Endothelial cell of umbilical vein (primary cell): ENCODE results near the gene CCDC38. TPM values are rescaled to one million over a fixed set of nuclear protein-coding genes. Genes with fewer than 3 reads are reported as not detected.

ENCODE experiments used
- BruUV-seq: library from RNA; stranded (reverse); fragments of 400-500 nt; replicated peaks from 2 replicates; lab custom pipeline; 2021; lab: Mats Ljungman, UMichigan
- CTCF ChIA-PET: fragments of 300-600, 350-600 bp; sonication (Branson Sonifier 250); formaldehyde crosslinking; loops from one replicate; lab custom pipeline; 2021; ENCODE audit warnings: antibody characterized with exemption, inconsistent platforms; lab: Charles Lee
- POLR2A ChIA-PET: fragments of 300-600, 350-600 bp; sonication (Branson Sonifier 250); formaldehyde crosslinking; loops from one replicate; lab custom pipeline; 2021; ENCODE audit warnings: antibody characterized with exemption, inconsistent platforms; lab: Charles Lee
- DNase-seq: peaks from one replicate; pipeline ENCODE4 v3.0.0-alpha.2; 2011; ENCODE audit warnings: low read depth, low spot score
- FAIRE-seq: peaks from 2 replicates; lab custom pipeline; 2011; peaks lifted over from hg19 to GRCh38; lab: Jason Lieb, UNC
- H2AFZ ChIP-seq: 2 replicates; pipeline ENCODE4 v1.6.0; 2012; ENCODE audit warnings: low read depth, low read length, control low read depth, inconsistent platforms
- H3K27ac ChIP-seq: 2 replicates; pipeline ENCODE4 v1.5.1; 2011; ENCODE audit warnings: low read depth, mild to moderate bottlenecking, control low read depth, low read length, moderate library complexity; ENCODE audit not compliant: insufficient read depth
- H3K27me3 ChIP-seq, 2 experiments: 2 replicates each; pipeline versions ENCODE4 v1.6.0 to v1.6.1; 2011; ENCODE audit warnings: low read length in 2 of 2, mixed read lengths in 1 of 2; ENCODE audit not compliant: control insufficient read depth in 2 of 2, insufficient read depth in 2 of 2
- H3K36me3 ChIP-seq, 2 experiments: 2 replicates in 1 of 2; 3 replicates in 1 of 2; pipeline ENCODE4 v1.5.1; 2011; ENCODE audit warnings: low read length in 2 of 2, mild to moderate bottlenecking in 1 of 2, moderate library complexity in 1 of 2; ENCODE audit not compliant: control insufficient read depth in 2 of 2, insufficient read depth in 2 of 2; ENCODE audit errors: extremely low read depth in 1 of 2
- H3K4me1 ChIP-seq: 3 replicates; pipeline ENCODE4 v1.5.1; 2011; ENCODE audit warnings: mild to moderate bottlenecking, low read length; ENCODE audit not compliant: control insufficient read depth, insufficient read depth; ENCODE audit errors: extremely low read depth
- H3K4me2 ChIP-seq: 2 replicates; pipeline ENCODE4 v1.6.1; 2011; ENCODE audit warnings: low read length, control low read depth, mixed read lengths; ENCODE audit not compliant: insufficient read depth
- H3K4me3 ChIP-seq, 3 experiments: fragments of 200-600 bp in 1 of 3; sonication (generic), shearing (Covaris generic) in 1 of 3; replicated peaks in 1 of 3; 2 replicates each; pipeline ENCODE4 v1.5.1; 2011 to 2016; ENCODE audit warnings: control low read depth in 3 of 3, low read length in 3 of 3, mild to moderate bottlenecking in 2 of 3, inconsistent platforms in 1 of 3, low read depth in 1 of 3, moderate library complexity in 1 of 3; ENCODE audit not compliant: insufficient read depth in 1 of 3
- H3K79me2 ChIP-seq: 2 replicates; pipeline ENCODE4 v1.6.0; 2012; ENCODE audit warnings: low read length, inconsistent platforms; ENCODE audit not compliant: control insufficient read depth, insufficient read depth
- H3K9ac ChIP-seq: replicated peaks from 2 replicates; pipeline ENCODE3; 2011; ENCODE audit warnings: low read length, control low read depth; ENCODE audit not compliant: insufficient read depth; ENCODE audit errors: extremely low read depth
- H3K9me1 ChIP-seq: replicated peaks from 3 replicates; pipeline ENCODE4 v1.6.0; 2011; ENCODE audit warnings: mild to moderate bottlenecking, low read length; ENCODE audit not compliant: control insufficient read depth, insufficient read depth; ENCODE audit errors: extremely low read depth
- H3K9me3 ChIP-seq: replicated peaks from 2 replicates; pipeline ENCODE4 v1.5.1; 2012; ENCODE audit warnings: low read length, inconsistent platforms; ENCODE audit not compliant: control insufficient read depth, insufficient read depth
- H4K20me1 ChIP-seq: replicated peaks from 2 replicates; pipeline ENCODE3; 2011; ENCODE audit warnings: mild to moderate bottlenecking, low read length; ENCODE audit not compliant: control insufficient read depth, insufficient read depth; ENCODE audit errors: extremely low read depth
- EZH2 ChIP-seq: IDR thresholded peaks from 2 replicates; pipeline ENCODE4 v1.6.1; 2012; ENCODE audit warnings: borderline replicate concordance, low read depth, mild to moderate bottlenecking, moderate library complexity, low read length, inconsistent platforms; ENCODE audit not compliant: severe bottlenecking
- FOS ChIP-seq: IDR thresholded peaks from 2 replicates; pipeline ENCODE4 v1.6.1; 2011; ENCODE audit warnings: mild to moderate bottlenecking, low read length, moderate library complexity, borderline replicate concordance; ENCODE audit not compliant: insufficient read depth
- GATA2 ChIP-seq: IDR thresholded peaks from 2 replicates; pipeline ENCODE4 v1.7.0; 2011; ENCODE audit warnings: low read depth, mild to moderate bottlenecking, moderate library complexity, mixed read lengths, low read length; ENCODE audit not compliant: insufficient read length, insufficient read depth
- JUN ChIP-seq: IDR thresholded peaks from 2 replicates; pipeline ENCODE4 v1.6.1; 2011; ENCODE audit warnings: borderline replicate concordance, low read depth; ENCODE audit not compliant: insufficient read length, insufficient read depth
- MYC ChIP-seq: IDR thresholded peaks from one replicate; pipeline ENCODE4 v1.6.1; 2011; ENCODE audit warnings: mild to moderate bottlenecking, low read depth, low read length
- POLR2A ChIP-seq: IDR thresholded peaks from 2 replicates; pipeline ENCODE4 v1.6.1; 2012; ENCODE audit warnings: low read depth, mild to moderate bottlenecking, control low read depth, low read length
- POLR2AphosphoS5 ChIP-seq: IDR thresholded peaks from 2 replicates; pipeline ENCODE4 v1.6.1; 2012; ENCODE audit warnings: low read depth, mild to moderate bottlenecking, control low read depth, low read length, moderate library complexity; ENCODE audit not compliant: insufficient read depth
- dilution Hi-C: fragments of 300-500 bp; cut with MboI; formaldehyde crosslinking; loops from one replicate; pipeline ENCODE4 v1.15.0; 2019; ENCODE audit warnings: low sequenced_read_pairs; ENCODE audit not compliant: extremely low pct_ligation_motif_present
- intact Hi-C: fragments of 100-400 bp; cut with micrococcal nuclease; formaldehyde crosslinking; loops from one replicate; pipeline ENCODE4 v1.10.0; 2022
- polyA plus RNA-seq, 4 experiments: library from polyadenylated mRNA; depleted of rRNA in 3 of 4; stranded (reverse) in 3 of 4; unstranded in 1 of 4; fragments of >200 nt; gene quantifications; 2 replicates each; pipeline versions ENCODE4 v1.2.1 to v1.2.3, GENCODE V29; 2011 to 2012; ENCODE audit warnings: missing spikeins in 1 of 4
- total RNA-seq: library from RNA; stranded (reverse); gene quantifications from 2 replicates; pipeline ENCODE4 v1.2.3, GENCODE V29; 2021
- TF ChIP-seq, protein P1 (sequence below), 2 donors: IDR thresholded peaks; 1 replicate in 1 of 2; 2 replicates in 1 of 2; pipeline ENCODE4 v1.5.1; 2011; ENCODE audit warnings: low read length in 2 of 2, mild to moderate bottlenecking in 2 of 2, moderate library complexity in 2 of 2, control low read depth in 1 of 2, inconsistent platforms in 1 of 2, low read depth in 1 of 2; ENCODE audit not compliant: insufficient read depth in 1 of 2; ENCODE audit errors: extremely low read depth in 1 of 2
- TF ChIP-seq, protein P2 (sequence below): IDR thresholded peaks from 2 replicates; pipeline ENCODE4 v1.6.1; 2011; ENCODE audit not compliant: insufficient read depth, insufficient read length

Gene CCDC38
- total and polyA plus RNA-seq, 2 donors (not counting 3 experiments of a cell fraction or from before 2014, with no cell fraction given), result not detected

DNA sequence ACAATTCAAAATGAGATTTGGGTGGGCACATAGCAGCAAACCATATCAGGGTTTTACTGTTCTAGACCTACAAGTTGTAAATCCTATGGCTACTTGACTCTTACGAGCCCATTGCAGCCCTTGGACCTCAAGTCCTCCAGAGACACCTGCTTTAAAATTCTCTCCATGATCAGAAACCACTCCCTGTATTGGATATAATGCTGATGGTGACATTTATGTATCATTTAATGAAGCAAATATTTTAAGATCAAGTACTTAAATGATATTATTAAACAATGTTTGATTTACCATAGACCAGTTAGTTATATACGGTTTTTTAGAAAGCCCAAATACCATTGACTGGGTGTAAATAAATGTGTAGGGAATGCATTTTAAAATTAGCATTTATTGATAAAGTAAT lies 24.9 kb upstream of the CCDC38 start:
- Histone ChIP-seq H3K27ac (no peak overlapping the region), H4K20me1 (no peaks in the 10 kb centered on the region), H3K36me3 (no peaks in the 10 kb centered on the region), H3K4me1 (no peaks in the 10 kb centered on the region), H3K4me3 (no peak overlapping the region), H3K9ac (no peak overlapping the region), H3K79me2 (no peaks in the 10 kb centered on the region), H3K9me1 (no peaks in the 10 kb centered on the region), H3K4me2 (no peak overlapping the region), H3K9me3 (no peaks in the 10 kb centered on the region), H2AFZ (no peak overlapping the region), H3K27me3 (peaks cover 0 to 4% of the 10 kb centered on the region in 2 experiments)
- dilution Hi-C loops, result no loop called here
- BruUV-seq, result no TSS peak
- ChIA-PET POLR2A (interaction anchor here (0.7 kb wide), 1 partner anchor 90 kb away, joined by 3 read pairs; no protein-coding TSS in a partner anchor), CTCF (interaction anchor here (0.9 to 1.1 kb wide), 2 partner anchors 9 to 49 kb away, joined by 3 read pairs; no protein-coding TSS in a partner anchor)
- DNase-seq, result no peak
- intact Hi-C loops, result no loop called here
- no peak for FAIRE-seq
- no peak for TF ChIP-seq GATA2

DNA sequence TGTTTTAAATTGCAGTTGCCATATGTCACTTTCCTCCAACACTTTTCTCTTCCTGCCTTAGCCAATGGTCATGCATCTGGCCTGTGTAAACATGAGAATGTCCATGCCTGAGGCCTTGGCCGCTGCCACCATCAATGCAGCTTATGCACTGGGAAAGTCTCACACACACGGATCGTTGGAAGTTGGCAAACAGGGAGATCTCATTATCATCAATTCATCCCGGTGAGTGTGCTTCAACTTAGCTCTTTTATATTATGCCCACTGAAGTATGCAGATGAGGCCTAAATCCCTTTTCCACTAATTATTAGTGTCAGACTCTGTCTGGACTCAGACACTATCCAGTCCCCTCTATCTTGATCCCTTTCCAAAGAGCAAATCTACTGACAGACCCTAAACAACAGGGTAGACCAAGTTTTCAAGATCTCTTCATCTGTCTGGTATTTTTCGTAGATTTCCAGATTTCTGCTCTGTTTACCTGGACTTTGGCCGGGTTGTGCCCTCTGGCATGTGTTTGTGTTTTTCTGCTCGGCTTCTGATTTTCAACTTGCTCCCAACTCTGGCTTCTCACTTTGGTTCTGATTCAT lies 24.0 kb upstream of the CCDC38 start:
- Histone ChIP-seq H3K79me2 (no peaks in the 10 kb centered on the region), H3K4me1 (no peaks in the 10 kb centered on the region), H3K9me3 (no peaks in the 10 kb centered on the region), H3K9me1 (no peaks in the 10 kb centered on the region), H3K36me3 (no peaks in the 10 kb centered on the region), H3K9ac (no peak overlapping the region), H2AFZ (no peak overlapping the region), H3K27ac (no peak overlapping the region), H3K4me3 (no peak overlapping the region), H4K20me1 (no peaks in the 10 kb centered on the region), H3K27me3 (peaks cover 1 to 4% of the 10 kb centered on the region in 2 experiments), H3K4me2 (no peak overlapping the region)
- ChIA-PET POLR2A (no interaction called here), CTCF (interaction anchor here (1.1 to 1.6 kb wide), 2 partner anchors 48 kb away, joined by 3 to 4 read pairs; no protein-coding TSS in a partner anchor)
- TF ChIP-seq MYC (no peak), JUN (no peak), GATA2 (no peak), EZH2 (no peak), POLR2AphosphoS5 (no peak), FOS (no peak), POLR2A (no peak)
- TF ChIP-seq, protein P1, sequence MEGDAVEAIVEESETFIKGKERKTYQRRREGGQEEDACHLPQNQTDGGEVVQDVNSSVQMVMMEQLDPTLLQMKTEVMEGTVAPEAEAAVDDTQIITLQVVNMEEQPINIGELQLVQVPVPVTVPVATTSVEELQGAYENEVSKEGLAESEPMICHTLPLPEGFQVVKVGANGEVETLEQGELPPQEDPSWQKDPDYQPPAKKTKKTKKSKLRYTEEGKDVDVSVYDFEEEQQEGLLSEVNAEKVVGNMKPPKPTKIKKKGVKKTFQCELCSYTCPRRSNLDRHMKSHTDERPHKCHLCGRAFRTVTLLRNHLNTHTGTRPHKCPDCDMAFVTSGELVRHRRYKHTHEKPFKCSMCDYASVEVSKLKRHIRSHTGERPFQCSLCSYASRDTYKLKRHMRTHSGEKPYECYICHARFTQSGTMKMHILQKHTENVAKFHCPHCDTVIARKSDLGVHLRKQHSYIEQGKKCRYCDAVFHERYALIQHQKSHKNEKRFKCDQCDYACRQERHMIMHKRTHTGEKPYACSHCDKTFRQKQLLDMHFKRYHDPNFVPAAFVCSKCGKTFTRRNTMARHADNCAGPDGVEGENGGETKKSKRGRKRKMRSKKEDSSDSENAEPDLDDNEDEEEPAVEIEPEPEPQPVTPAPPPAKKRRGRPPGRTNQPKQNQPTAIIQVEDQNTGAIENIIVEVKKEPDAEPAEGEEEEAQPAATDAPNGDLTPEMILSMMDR (IDR thresholded peaks at IDR 0.05; ENCODE audit: extremely low read depth in 1 of 2, insufficient read depth in 1 of 2, low read depth in 1 of 2, low read length in 2 of 2), result no peak
- TF ChIP-seq, protein P2, sequence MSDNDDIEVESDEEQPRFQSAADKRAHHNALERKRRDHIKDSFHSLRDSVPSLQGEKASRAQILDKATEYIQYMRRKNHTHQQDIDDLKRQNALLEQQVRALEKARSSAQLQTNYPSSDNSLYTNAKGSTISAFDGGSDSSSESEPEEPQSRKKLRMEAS, result no peak
- BruUV-seq, result no TSS peak
- intact Hi-C loops, result no loop called here
- no peak for DNase-seq
- FAIRE-seq, result no peak
- dilution Hi-C loops, result no loop called here
